Fibroblast of the conjunctiva (primary cell): ENCODE measurements around the gene APOBEC3A.
"Not testable (repeated sequence)": the region's sequence is repeated elsewhere in the genome, so short reads cannot be mapped to it uniquely, and the experiment has no call there.

Experiments
- DNase-seq: peaks from one replicate; pipeline ENCODE4 v3.0.0-alpha.2; 2010; ENCODE audit warnings: low read depth

APOBEC3A gene

GRCh38 chr22:38981005-38981991, 23.9 kb downstream of the APOBEC3A start:
- peak; percentile 17 for DNase-seq

DNA sequence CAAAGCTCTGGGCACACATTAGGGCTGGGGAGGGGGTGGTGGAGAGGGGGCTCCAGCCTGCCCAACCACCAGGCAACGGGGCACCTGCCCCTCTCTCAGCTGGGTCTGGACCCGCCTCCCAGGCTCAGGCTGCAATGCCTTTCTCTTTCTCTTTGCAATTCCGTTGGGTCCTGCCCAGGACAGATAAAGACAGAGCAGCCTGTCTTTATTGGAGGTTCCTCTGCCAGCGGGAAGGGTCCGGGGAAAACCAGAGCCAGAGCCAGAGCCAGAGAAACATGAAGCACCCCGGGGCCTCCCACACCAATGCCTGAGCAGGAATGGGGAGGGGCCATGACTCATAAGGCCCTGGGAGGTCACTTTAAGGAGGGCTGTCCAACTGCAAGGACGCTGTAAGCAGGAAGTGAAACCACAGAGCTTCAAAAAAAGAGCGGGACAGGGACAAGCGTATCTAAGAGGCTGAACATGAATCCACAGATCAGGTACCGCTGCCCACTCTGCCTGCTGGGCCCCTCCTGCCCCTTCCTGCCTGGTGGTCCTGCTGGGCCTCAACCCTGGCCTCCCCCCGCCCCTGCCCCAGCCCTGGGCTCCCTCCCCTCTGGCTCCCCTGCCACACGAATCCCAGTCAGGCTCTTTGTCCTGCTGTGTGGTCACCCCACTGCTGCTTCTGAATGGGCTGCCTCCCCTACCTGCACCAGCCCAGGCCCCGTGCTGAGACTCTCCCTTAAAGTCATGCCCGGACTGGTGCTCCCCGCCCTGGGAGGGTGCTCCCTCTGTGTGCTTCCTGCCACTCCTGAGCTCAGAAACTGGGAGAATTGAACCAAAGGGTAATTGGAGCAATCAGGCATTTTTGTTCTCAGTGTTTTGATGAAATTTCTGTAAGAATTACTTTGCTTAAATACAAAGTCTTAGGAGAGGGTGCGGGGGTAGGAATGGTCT, 24.9 kb downstream of the APOBEC3A start, which contains the start of gene APOBEC3B:
Gene APOBEC3B, plus strand, starts transcription at position 356 of the 936 bp plus-strand sequence. Its CDS starts 107 bp downstream, at position 463.
- DNase-seq = peak; percentile 96

DNA sequence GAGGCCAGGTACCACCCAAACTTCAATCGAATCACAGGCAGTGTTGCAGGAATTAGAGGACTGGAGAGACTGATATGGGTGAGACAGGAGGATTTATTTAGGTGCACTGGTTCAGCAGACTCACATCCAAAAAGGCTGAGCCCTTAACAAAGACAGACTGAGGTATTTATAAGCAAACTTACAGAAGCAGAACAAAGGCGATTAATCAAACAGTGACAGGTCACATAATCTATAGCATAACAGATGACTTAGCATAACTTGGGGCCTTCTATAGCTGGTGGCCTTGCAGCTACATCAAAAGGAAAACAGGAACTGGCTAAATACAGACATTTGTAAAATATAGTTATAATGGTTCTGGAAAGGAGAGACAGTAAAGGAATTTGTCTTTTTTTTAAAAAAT, 26.8 kb downstream of the APOBEC3A start:
- DNase-seq = no peak

DNA sequence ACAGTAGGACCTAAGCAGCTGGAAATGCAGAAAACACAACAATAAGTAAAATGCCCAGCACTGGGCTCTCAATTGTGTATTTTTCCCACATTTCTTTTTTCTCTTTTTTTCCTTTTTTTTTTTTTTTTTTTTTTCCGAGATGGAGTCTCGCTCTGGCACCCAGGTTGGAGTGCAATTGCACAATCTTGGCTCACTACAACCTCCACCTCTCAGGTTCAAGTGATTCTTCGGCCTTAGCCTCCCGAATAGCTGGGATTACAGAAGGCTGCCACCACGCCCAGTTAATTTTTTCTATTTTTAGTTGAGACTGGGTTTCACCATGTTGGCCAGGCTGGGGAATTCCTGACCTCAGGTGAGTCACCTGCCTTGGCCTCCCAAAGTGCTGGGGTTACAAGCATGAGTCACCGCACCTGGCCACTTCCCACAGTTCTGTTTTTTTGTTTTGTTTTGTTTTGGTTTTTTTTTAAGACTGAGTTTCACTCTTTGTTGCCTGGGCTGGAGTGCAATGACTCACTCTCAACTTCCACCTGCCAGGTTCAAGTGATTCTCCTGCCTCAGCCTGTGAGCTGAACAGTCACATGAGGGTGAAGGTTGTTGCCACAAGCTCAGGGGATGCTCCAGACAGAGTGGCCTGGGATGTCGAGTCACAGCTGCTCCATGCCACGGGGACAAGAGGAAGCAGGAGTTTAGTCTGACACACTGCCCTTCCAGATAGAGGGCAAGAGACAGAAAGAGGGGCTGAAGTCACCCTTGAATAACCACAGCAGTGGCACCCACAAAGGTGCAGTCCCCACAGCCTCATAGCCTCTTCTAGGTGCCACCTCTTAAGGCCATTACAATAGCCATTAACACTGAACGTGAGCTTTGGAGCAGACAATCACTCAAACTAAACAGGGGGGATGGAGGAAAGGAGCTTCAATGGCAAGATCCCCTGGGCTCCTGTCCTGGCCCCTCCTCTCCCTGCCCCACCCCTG, 27.7 kb downstream of the APOBEC3A start:
- not testable (repeated sequence) for DNase-seq

GRCh38 chr22:38986629-38987028, 29.2 kb downstream of the APOBEC3A start:
- DNase-seq = no peak

GRCh38 chr22:38987171-38987895, 29.9 kb downstream of the APOBEC3A start:
- no peak for DNase-seq

- no peak for DNase-seq
These were observed 32.1 kb downstream of the APOBEC3A start for GRCh38 chr22:38989466-38989865.

DNA sequence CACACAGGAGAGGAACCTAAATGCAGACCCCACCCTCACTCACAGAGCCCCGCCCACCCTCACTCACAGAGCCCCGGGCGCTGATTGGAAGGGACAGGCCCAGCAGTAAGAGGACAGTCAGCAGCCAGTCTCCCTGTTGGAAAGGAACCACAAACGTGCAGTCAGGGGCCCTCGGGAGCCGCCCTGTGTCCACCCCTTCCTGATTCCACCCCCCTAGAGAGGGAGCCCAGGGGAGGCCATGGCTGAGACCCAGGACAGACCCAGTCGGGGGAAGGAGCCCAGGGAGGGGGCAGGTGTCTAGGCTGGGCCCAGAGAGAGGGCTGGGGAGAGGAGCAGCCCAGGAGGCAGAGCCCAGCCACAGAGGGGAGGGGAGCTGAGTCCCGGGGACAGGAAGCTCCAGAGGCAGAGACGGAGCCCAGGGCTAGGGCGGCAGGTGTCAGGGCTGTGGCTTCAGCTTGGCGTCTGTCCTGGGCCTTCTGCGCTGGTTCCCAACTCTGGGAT, 35.5 kb downstream of the APOBEC3A start:
- not testable (repeated sequence) for DNase-seq

- no peak for DNase-seq
These were observed 38.7 kb downstream of the APOBEC3A start for GRCh38 chr22:38996105-38996504.

- DNase-seq = no peak
These were observed 40.1 kb downstream of the APOBEC3A start for GRCh38 chr22:38997518-38997917.

GRCh38 chr22:39003165-39003638, 45.8 kb downstream of the APOBEC3A start:
- peak; percentile 82 for DNase-seq

DNA sequence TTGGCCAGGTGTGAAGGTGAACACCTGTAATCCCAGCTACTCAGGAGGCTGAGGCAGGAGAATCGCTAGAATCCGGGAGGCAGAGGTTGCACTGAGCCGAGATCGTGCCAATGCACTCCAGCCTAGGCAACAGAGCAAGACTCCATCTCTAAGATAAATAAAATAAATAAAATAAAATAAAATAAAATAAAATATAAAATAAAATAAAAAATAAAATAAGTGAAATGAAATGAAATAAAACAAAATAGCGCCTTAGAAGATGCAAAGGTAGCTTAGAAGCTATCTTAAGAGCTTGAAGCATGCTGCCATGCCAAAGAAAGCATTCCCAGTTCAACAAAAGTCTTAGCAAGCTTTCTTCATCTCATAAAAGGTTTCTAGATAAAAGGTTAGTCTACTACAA, 49.8 kb downstream of the APOBEC3A start:
- no peak for DNase-seq

GRCh38 chr22:39008271-39008850, 51.0 kb downstream of the APOBEC3A start:
- DNase-seq = not testable (repeated sequence)

DNA sequence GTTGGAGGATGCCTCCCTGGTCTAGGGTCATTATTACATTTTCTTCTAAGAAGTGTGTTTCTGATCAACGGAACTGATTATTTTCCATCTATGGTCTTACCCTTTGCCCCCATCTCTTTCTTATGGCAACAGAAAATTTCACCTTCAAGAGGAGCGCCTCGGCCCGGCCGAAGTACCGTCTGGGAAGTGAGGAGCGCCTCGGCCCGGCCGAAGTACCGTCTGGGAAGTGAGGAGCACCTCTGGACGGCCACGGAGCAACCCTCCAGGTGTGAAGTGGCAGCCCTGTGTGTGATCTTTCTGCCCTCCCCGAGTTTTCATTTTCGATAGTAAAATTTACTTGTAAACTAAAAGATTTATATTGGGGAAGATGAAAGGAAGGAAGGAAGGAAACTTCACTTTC, 53.5 kb downstream of the APOBEC3A start:
- no peak for DNase-seq
